Kidney epithelial cell (primary cell): ENCODE data around the gene MYPOP. TPM values are rescaled to one million over a fixed set of nuclear protein-coding genes. Genes with fewer than 3 reads are reported as not detected.

ENCODE experiments used
- DNase-seq: peaks from one replicate; pipeline ENCODE4 v3.0.0-alpha.2; 2010; ENCODE audit warnings: low read depth
- H3K27me3 ChIP-seq: 2 replicates; pipeline ENCODE4 v1.6.0; 2011; ENCODE audit warnings: low read length; ENCODE audit not compliant: control insufficient read depth, insufficient read depth
- H3K36me3 ChIP-seq: 2 replicates; pipeline ENCODE4 v1.5.1; 2011; ENCODE audit warnings: low read length; ENCODE audit not compliant: control insufficient read depth, insufficient read depth
- H3K4me3 ChIP-seq: 2 replicates; pipeline ENCODE4 v1.5.1; 2011; ENCODE audit warnings: low read depth, mild to moderate bottlenecking, control low read depth, low read length
- total RNA-seq: library from RNA; depleted of rRNA; stranded (reverse); fragments of >200 nt; gene quantifications from 2 replicates; pipeline ENCODE4 v1.2.3, GENCODE V29; 2015
- TF ChIP-seq, protein P1 (sequence below): IDR thresholded peaks from 2 replicates; pipeline ENCODE4 v1.5.1; 2011; ENCODE audit warnings: mild to moderate bottlenecking, moderate library complexity, low read length, control low read depth, inconsistent platforms; ENCODE audit not compliant: insufficient read depth, poor library complexity, severe bottlenecking

The MYPOP gene
- total RNA-seq, 1 donor from 2014 or later = 3.0 TPM

DNA sequence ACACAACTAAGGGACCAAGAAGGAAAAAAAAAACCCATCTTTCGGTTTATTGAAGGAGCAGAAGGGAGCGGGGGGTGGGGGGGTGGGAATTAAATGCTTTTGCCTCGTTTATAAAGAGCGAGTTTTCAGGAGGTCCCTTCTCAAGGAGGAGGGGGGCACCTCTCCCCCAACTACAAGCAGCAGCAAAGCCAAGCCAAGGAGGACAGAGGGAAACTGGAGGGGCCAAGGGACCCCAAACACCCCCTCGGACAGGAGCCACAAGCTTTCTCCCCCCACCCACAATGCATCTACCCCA is 18.9 kb downstream of the MYPOP start:
- TF ChIP-seq, protein P1, sequence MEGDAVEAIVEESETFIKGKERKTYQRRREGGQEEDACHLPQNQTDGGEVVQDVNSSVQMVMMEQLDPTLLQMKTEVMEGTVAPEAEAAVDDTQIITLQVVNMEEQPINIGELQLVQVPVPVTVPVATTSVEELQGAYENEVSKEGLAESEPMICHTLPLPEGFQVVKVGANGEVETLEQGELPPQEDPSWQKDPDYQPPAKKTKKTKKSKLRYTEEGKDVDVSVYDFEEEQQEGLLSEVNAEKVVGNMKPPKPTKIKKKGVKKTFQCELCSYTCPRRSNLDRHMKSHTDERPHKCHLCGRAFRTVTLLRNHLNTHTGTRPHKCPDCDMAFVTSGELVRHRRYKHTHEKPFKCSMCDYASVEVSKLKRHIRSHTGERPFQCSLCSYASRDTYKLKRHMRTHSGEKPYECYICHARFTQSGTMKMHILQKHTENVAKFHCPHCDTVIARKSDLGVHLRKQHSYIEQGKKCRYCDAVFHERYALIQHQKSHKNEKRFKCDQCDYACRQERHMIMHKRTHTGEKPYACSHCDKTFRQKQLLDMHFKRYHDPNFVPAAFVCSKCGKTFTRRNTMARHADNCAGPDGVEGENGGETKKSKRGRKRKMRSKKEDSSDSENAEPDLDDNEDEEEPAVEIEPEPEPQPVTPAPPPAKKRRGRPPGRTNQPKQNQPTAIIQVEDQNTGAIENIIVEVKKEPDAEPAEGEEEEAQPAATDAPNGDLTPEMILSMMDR = no peak
- Histone ChIP-seq H3K36me3 (peaks cover 1% of the 10 kb centered on the region), H3K27me3 (no peaks in the 10 kb centered on the region), H3K4me3 (no peak overlapping the region)
- no peak for DNase-seq

DNA sequence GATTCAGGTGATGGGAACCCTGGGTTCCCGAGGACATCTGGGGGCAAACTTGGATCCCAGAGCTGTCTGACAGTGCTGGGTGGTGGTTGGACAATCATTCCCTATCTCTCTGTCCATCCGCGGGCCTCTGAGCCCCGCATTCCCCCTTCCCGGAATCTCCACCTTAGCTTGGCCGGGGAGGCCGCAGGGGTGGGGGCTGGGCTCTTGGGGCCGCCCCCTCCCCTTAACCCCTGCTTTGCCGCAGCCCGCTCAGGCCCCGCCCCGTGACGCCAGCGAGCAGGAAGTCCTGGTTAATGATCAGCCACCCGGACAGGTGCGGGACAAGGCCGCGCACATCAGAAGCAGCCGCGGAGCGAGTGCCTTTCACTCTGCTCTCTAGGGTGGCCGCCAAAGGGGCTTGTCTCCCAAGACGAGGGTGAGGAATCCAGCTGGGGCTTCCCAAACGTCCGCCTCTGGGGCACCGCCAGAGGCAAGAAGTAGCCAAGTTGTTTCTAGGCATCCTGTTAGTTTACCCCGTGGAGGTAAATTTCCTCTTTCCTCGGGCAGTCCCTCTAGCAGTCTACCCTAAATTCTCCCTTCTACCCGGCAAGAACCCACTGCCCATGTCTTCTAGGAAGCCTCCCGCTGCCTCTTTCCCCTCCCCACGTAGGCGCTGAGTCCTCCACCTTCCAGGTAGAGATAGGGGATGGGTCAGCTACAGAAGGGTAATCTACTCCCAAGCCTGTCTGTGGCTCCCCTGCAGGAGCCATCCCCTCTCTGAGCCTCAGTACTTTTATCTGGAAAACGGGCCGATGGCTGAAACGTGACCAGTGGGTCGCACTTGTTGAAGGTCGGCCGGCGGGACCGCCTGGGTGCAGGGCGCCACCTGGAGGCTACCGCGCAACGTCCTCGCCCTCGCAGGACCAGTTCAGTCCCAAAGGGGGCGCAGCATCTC is 19.5 kb downstream of the MYPOP start:
- TF ChIP-seq, protein P1 = peak; percentile 100
- Histone ChIP-seq H3K36me3 (peaks cover 1% of the 10 kb centered on the region), H3K4me3 (peak overlapping the region; percentile 20), H3K27me3 (no peaks in the 10 kb centered on the region)
- no peak for DNase-seq

GRCh38 chr19:45881909-45882528 is 20.4 kb downstream of the MYPOP start:
- Histone ChIP-seq H3K27me3 (no peaks in the 10 kb centered on the region), H3K36me3 (peaks cover 1% of the 10 kb centered on the region), H3K4me3 (peak overlapping the region; percentile 20)
- TF ChIP-seq, protein P1 = no peak
- DNase-seq = no peak

- Histone ChIP-seq H3K36me3 (peaks cover 1% of the 10 kb centered on the region), H3K27me3 (no peaks in the 10 kb centered on the region), H3K4me3 (no peak overlapping the region)
- no peak for DNase-seq
- TF ChIP-seq, protein P1 = no peak
Observed at GRCh38 chr19:45881082-45881908, 21.1 kb downstream of the MYPOP start.

DNA sequence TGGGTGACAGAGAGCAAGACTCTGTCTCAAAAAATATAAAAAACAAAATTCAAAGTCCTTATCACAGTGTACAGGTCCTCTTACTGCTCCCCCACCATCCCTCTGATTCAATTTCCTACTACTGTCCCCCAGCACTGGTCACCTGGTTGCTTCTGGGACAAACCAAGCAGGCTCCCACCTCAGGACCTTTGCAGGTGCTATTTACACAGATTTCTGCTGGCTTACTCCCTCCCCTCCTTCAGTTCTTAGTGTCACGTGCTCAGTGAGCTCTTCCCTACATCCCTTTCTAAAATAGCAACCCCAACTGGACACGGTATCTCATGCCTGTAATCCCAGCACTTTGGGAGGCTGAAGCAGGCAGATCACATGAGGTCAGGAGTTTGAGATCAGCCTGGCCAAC is 22.4 kb downstream of the MYPOP start:
- no peak overlapping the region for H3K4me3 ChIP-seq
- peaks cover 1% of the 10 kb centered on the region for H3K36me3 ChIP-seq
- DNase-seq = no peak

More for the DNA sequence above, 22.4 kb downstream of the MYPOP start:
- TF ChIP-seq, protein P1 = no peak
- no peaks in the 10 kb centered on the region for H3K27me3 ChIP-seq
